ENCODE results near the gene PCBP3.

- TF ChIP-seq FOXK1 (CRISPR knock-in tag; IDR thresholded peaks at IDR 0.05; ENCODE audit: borderline replicate concordance, low read depth), result no peak
- TF ChIP-seq CENPBD1 (CRISPR knock-in tag; IDR thresholded peaks at IDR 0.05; ENCODE audit: borderline replicate concordance, low read depth), result no peak
- no peak for TF ChIP-seq ATF7 (IDR thresholded peaks at IDR 0.05)
- no peak for TF ChIP-seq ATF7 (CRISPR knock-in tag; IDR thresholded peaks at IDR 0.05)
- no peak for TF ChIP-seq CTCF (CRISPR knock-in tag; IDR thresholded peaks at IDR 0.05)
- TF ChIP-seq CCAR2 (optimal IDR thresholded peaks at IDR 0.05; ENCODE audit: low read depth, low read length), result no peak
- TF ChIP-seq PRPF4 (IDR thresholded peaks at IDR 0.05; ENCODE audit: low read depth, low read length, poor library complexity, severe bottlenecking), result no peak
- TF ChIP-seq ZNF780A (CRISPR knock-in tag; IDR thresholded peaks at IDR 0.05), result no peak
- TF ChIP-seq ZMYM2 (CRISPR knock-in tag; IDR thresholded peaks at IDR 0.05), result no peak
- no peak for TF ChIP-seq HNRNPK (IDR thresholded peaks at IDR 0.05; ENCODE audit: low read depth, low read length, poor library complexity, severe bottlenecking)
- TF ChIP-seq CEBPB (IDR thresholded peaks at IDR 0.05; ENCODE audit: borderline replicate concordance, low read depth, low read length), result no peak
Measured at GRCh38 chr21:45769896-45770295, 126.4 kb downstream of the PCBP3 start.

Measured in HepG2 (cell line).